Type B pancreatic cell (in vitro differentiated cells): ENCODE data around the gene THOC1. TPM values are rescaled to one million over a fixed set of nuclear protein-coding genes. Genes with fewer than 3 reads are reported as not detected.

Source experiments
- DNase-seq: peaks from one replicate; pipeline ENCODE4 v3.0.0; 2021; ENCODE audit warnings: mixed read lengths; ENCODE audit not compliant: unreplicated experiment; ENCODE audit errors: extremely low spot score
- H3K27ac Mint-ChIP-seq: 2 replicates; pipeline ENCODE4 v1.8.0; 2021; ENCODE audit warnings: mild to moderate bottlenecking, mixed read lengths
- H3K27me3 Mint-ChIP-seq: 2 replicates; pipeline ENCODE4 v1.8.0; 2021; ENCODE audit warnings: mixed read lengths
- H3K36me3 Mint-ChIP-seq: 2 replicates; pipeline ENCODE4 v1.8.0; 2021; ENCODE audit warnings: mixed read lengths
- H3K4me1 Mint-ChIP-seq: one replicate; pipeline ENCODE4 v1.8.0; 2021; ENCODE audit warnings: mixed read lengths; ENCODE audit not compliant: unreplicated experiment
- H3K4me3 Mint-ChIP-seq: 2 replicates; pipeline ENCODE4 v1.8.0; 2021; ENCODE audit warnings: mild to moderate bottlenecking, mixed read lengths
- H3K9me3 Mint-ChIP-seq: 2 replicates; pipeline ENCODE4 v1.8.0; 2021; ENCODE audit warnings: mixed read lengths
- CTCF ChIP-seq: fragments of 200-600 bp; sonication (generic); conservative IDR thresholded peaks from 2 replicates; pipeline ENCODE4 v1.5.0; 2021; ENCODE audit warnings: antibody characterized with exemption, mild to moderate bottlenecking
- total RNA-seq: library from RNA; stranded (reverse); gene quantifications from 2 replicates; pipeline ENCODE4 v1.2.1, GENCODE V29; 2021; ENCODE audit warnings: low replicate concordance

THOC1 gene
- total RNA-seq, 1 donor from 2014 or later = 58.3 TPM

GRCh38 chr18:227374-227773 is 40.5 kb downstream of the THOC1 start:
- Mint-ChIP-seq H3K9me3 (no peaks in the 10 kb centered on the region), H3K4me3 (no peak overlapping the region), H3K36me3 (peaks cover 24% of the 10 kb centered on the region), H3K4me1 (no peaks in the 10 kb centered on the region), H3K27me3 (no peaks in the 10 kb centered on the region), H3K27ac (no peak overlapping the region)
- no peak for DNase-seq
- TF ChIP-seq CTCF = no peak

DNA sequence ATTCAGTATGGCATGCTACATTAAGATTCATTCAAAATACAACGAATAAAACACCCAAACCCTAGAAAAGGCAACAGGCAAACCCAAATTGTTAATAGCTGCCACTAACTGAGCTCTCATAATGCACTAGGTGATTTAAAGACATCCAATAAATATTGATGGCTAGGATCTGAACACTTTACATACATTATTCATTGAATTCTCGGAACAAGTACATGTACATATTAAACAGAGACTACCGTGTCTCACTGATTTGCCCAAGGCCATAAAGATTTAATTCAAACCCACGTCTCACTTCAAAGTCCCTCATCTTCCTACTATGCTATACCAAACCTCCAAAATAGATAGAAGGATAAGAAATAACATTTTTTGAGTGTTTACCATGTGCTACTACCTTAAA is 42.1 kb downstream of the THOC1 start:
- Mint-ChIP-seq H3K4me3 (no peak overlapping the region), H3K27me3 (no peaks in the 10 kb centered on the region), H3K4me1 (no peaks in the 10 kb centered on the region), H3K9me3 (no peaks in the 10 kb centered on the region), H3K27ac (no peak overlapping the region), H3K36me3 (peaks cover 26% of the 10 kb centered on the region)
- no peak for DNase-seq
- TF ChIP-seq CTCF = no peak

DNA sequence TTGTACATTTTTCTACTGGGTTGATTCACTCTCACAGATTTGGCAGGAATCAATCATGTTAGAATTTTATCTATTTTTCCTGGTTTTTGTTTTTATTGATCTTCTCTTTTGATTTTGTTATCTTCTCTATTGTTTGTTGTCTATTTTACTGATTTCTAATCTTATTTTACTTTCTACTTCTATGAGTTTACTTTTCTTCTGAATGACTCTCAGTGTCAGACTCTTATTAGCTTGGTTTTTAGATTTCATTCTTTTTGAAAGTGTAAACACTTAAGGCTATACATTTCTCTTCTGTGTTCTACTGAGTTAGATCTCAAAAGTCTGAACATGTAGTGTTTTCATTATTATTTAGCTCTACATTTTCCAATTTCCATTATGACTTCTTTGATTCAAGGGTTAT is 47.1 kb downstream of the THOC1 start:
- no peak overlapping the region for H3K27ac Mint-ChIP-seq
- no peak overlapping the region for H3K4me3 Mint-ChIP-seq
- peaks cover 36% of the 10 kb centered on the region for H3K36me3 Mint-ChIP-seq

DNA sequence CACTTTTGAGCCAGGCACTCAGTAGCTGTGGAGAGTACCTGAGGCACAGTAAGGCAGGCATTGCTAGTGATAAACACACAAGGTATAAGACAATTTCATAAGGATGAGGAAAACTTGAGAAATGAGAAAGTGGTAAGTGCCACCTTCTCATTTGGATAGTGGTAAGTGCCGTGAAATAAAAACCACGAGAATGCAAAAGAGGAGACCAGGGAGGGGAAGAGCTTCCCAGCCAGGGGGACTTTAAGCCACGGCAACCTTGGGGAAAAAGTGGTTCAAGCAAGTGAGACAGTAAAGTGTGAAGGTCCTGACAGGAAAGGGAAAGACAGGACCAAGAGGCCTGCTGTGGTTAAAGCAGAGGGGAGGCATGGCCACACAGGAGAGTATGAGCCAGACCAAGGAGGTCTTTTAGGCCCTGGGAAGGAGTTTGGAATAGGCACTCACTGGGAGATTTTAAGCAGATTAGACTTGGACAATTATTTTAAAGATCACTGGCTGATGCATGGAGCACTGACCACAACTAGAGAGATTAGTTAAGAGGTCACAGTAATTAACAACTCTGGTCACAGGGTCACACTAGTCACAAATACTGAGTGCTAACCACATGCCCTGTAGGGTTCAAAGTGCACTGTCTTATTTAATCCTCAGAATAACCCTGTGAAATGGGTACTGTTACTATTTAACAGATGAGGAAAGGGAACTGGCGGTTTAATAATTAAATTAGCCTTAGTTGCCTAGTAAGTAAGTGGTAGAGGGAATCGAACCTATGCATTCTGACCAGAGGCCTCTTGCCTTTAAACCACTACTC is 50.1 kb downstream of the THOC1 start:
- no peaks in the 10 kb centered on the region for H3K27me3 Mint-ChIP-seq

More for the DNA sequence above, 47.1 kb downstream of the THOC1 start:
- no peaks in the 10 kb centered on the region for H3K4me1 Mint-ChIP-seq
- no peak for TF ChIP-seq CTCF
- no peak for DNase-seq
- H3K27me3 Mint-ChIP-seq = no peaks in the 10 kb centered on the region
- H3K9me3 Mint-ChIP-seq = no peaks in the 10 kb centered on the region

DNA sequence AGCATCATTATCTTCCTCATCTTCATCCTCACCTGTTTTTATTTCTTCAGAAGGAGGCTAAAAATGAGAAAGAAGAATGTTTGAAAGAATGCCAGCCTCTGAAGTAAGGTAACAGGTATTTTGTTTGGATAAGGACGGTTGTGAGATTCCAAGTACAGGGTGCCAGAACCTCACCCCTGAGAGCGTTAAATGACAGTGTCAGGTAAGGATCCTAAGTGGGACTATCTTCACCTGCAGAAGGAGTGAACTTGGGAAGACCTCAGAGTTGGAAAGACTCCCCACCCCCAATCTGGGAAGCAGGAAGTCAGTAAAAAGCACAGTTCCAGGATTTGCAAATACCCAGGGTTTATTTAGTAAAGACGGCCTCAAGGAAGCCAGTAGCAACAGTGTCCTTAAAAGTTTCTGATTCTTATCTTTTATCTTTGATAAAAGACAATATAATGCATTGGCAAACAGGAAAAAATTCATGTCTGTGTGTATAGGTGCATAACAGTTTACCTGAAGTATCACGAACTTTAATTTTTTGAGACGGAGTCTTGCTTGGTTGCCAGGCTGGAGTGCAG is 52.3 kb downstream of the THOC1 start:
- H3K27me3 Mint-ChIP-seq = no peaks in the 10 kb centered on the region
- no peak for TF ChIP-seq CTCF

More for the DNA sequence above, 50.1 kb downstream of the THOC1 start:
- Mint-ChIP-seq H3K4me1 (no peaks in the 10 kb centered on the region), H3K4me3 (no peak overlapping the region), H3K9me3 (no peaks in the 10 kb centered on the region), H3K36me3 (peaks cover 34% of the 10 kb centered on the region), H3K27ac (no peak overlapping the region)
- TF ChIP-seq CTCF = no peak
- no peak for DNase-seq

More for the DNA sequence above, 52.3 kb downstream of the THOC1 start:
- Mint-ChIP-seq H3K9me3 (no peaks in the 10 kb centered on the region), H3K27ac (no peak overlapping the region), H3K4me3 (no peak overlapping the region), H3K36me3 (peaks cover 40% of the 10 kb centered on the region), H3K4me1 (no peaks in the 10 kb centered on the region)
- DNase-seq = no peak
